ENCODE results near the gene DUSP14.
"Not testable (repeated sequence)": the region's sequence is repeated elsewhere in the genome, so short reads cannot be mapped to it uniquely, and the experiment has no call there.

DUSP14 gene

DNA sequence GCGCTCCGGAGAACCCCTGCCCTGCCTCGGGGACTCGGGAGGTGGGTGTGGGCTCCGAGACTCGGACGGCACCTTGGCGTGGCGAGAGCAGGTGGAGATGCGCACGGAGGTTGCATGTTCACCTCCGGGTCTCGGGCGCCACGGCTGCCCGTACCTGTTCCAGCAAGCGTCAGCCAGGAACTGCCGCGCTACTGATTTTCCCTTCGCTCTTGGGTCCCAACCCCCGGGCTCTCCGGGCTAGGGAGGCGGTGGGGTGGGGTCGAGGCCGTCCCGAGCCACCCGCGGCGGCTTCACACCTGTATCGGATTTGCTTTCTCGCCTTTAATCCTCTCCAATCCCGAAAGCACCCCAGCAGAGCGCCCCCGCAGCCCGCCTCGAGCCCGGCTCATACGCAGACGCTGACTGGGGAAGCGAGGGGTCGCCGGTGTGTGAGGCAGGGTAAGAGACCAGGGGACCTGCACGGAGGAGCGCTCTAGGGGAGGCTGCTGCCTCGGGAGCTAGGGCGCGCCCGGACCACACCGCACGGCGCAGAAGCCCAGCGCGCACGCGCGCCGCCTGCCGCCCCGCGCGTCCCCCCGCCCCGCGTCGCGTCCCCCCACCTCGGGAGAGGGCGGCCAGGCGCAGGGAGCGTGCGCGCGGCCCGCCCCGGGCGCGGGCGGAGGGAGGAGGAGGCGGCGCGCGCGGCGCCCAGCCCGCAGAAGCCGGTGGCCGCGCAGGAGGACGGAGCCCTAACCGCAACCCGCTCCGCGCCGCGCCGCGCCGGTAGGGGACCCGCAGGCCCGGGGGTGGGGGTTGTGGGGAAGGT lies at the start of gene DUSP14:
DUSP14 (plus strand) TSS at position 695 of the 805 bp plus-strand sequence. CDS start 22,382 bp downstream, outside the sequence.
- DNase-seq (ENCODE audit: low read depth in 2 of 2): peak; percentile 70

- no peak for DNase-seq (ENCODE audit: low read depth in 2 of 2)
These were observed 49.3 kb upstream of the DUSP14 start for GRCh38 chr17:37440424-37440823.

DNA sequence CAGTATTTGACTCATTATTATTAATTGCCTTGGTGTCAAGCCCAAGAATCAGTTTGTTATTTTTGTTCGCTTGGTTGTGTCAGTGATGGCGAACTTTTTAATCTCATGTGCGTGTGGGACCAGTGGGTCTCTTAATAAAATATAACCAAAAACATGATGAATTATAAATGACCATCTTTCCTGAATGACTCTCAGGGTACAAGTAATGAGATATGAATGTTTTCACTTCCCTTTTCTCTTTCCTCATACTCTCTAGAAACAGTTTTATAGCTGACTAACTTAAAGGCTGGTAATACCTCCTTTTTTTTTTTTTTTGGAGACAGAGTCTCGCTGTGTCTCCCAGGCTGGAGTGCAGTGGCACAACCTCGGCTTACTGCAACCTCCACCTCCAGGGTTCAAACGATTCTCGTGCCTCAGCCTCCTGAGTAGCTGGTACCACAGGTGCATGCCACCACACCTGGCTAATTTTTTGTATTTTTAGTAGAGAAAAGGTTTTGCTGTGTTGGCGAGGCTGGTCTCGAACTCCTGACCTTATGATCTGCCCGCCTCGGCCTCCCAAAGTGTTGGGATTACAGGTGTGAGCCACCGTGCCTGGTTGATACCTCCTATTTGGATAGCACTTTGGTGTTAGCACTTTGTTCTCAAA lies 48.2 kb upstream of the DUSP14 start:
- DNase-seq (ENCODE audit: low read depth in 2 of 2): not testable (repeated sequence)

- no peak for DNase-seq (ENCODE audit: low read depth in 2 of 2)
These were observed 43.7 kb upstream of the DUSP14 start for GRCh38 chr17:37446027-37446426.

DNA sequence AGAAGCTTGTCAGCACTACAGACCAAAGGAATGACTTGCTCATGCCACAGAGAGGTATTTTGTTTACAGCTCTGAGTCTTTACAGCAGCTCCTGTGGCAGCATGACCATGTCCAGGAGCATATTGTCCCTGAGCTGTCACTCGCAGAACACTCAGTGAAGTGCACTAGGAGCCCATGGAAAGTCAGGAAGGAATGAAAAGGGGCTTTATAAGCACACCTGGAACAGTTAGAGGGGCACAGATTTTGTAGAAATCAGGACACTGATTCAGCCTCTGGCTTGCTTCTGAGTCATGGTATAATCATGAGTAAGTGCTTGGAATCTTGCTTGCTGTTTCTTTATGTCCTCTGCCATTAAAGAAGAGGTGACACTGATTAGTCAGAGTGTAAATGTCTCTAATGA lies 42.0 kb upstream of the DUSP14 start:
- no peak for DNase-seq (ENCODE audit: low read depth in 2 of 2)

- no peak for DNase-seq (ENCODE audit: low read depth in 2 of 2)
These were observed 39.6 kb upstream of the DUSP14 start for GRCh38 chr17:37450112-37450511.

GRCh38 chr17:37457801-37458200 lies 31.9 kb upstream of the DUSP14 start:
- DNase-seq (ENCODE audit: low read depth in 2 of 2): not testable (repeated sequence)

- no peak for DNase-seq (ENCODE audit: low read depth in 2 of 2)
These were observed 30.9 kb upstream of the DUSP14 start for GRCh38 chr17:37458805-37459204.

GRCh38 chr17:37461668-37462067 lies 28.0 kb upstream of the DUSP14 start:
- DNase-seq (ENCODE audit: low read depth in 2 of 2): no peak

GRCh38 chr17:37462492-37462891 lies 27.2 kb upstream of the DUSP14 start:
- no peak for DNase-seq (ENCODE audit: low read depth in 2 of 2)

- DNase-seq (ENCODE audit: low read depth in 2 of 2): no peak
These were observed 26.7 kb upstream of the DUSP14 start for GRCh38 chr17:37463039-37463438.

DNA sequence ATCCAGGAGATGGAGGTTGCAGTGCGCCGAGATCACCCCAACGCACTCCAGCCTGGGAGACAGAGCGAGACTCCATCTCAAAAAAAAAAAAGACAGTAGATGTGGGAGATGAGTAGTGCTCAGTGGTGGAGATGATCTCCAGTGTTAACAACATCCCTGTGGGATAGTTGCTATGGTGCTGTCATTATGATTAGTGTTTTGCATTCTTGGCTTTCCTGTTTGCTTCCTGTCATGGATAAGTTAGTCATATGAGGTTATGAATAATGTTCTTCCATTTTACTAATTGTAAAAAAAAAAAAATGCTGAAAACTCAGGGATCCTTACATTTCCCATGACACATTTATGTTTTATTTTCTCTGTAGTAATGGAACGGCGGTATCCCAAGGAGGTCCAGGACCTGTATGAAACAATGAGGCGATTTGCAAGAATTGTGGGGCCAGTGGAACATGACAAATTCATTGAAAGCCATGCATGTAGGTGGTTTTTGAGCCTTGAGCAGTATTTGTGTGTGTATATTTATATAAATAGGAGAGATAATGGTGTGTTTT lies 24.5 kb upstream of the DUSP14 start:
- DNase-seq (ENCODE audit: low read depth in 2 of 2): no peak

- DNase-seq (ENCODE audit: low read depth in 2 of 2): no peak
These were observed 23.2 kb upstream of the DUSP14 start for GRCh38 chr17:37466471-37466870.

DNA sequence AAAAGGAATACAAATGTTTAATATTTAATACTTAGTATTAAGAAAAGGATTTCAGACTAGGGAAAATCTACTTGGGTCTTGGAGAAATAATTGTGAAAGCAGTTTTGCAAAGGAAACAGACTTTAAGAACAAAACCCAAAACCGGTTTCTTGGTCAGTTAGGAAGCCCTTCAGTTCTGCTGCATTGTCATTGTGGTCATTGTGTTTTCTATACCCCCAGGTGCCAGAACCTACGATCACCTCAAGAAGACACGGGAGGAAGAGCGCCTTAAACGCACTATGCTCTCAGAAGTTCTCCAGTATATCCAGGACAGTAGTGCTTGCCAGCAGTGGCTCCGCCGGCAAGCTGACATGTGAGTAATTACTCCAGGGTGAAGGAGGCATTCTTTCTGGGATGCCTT lies 19.5 kb upstream of the DUSP14 start:
- no peak for DNase-seq (ENCODE audit: low read depth in 2 of 2)

DNA sequence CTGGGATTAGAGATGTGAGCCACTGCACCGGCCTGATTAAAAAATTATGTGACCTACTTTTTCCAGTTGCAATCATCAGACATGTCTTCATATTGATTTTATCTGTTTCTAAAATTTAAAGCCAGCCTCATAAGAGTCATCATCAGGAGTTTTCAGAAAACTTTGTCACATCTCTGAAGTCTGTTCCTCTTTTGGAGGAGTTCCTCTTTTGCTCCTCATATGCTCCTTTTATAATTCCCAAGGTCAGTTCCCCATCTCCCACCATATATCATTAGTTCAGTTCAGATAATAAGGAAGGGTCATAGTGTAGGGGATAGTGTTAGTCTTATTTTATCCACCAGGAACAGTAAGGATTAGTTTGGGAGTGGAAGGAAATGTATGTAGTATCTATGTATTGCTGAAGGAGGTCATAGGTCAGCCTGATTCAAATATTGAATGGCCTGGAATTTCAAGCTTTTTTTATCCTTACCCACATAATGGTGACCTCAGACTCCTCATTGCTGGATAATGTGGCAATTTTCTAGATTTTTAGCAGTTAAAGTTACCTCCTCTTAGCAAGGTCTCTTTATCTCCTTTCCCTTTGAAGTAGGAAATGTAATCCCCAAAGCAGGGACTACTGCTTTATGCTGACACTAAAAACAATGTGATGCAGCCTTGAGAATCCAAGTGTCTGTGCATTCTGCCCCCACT lies 13.8 kb upstream of the DUSP14 start:
- DNase-seq (ENCODE audit: low read depth in 2 of 2): no peak

GRCh38 chr17:37476431-37477120 lies 13.1 kb upstream of the DUSP14 start:
- DNase-seq (ENCODE audit: low read depth in 2 of 2): no peak

DNA sequence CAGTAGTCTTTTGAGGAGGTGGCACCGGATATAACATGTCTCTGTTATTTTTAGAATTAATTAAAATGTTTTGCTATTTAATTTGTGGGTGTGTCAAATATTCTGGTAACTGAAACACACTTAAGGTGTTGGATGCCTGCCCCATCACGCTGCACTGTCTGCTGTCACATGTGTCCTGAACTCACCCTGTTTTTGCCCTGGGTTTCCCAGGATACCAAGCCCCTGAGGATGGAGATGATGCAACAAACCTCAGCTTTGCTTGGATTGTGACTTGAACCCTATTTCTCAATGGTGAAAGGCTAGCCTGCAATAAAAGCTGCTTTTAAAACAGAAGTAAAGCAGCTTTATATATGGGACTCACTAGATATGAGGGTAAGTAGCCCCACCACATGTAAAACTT lies 11.5 kb upstream of the DUSP14 start:
- no peak for DNase-seq (ENCODE audit: low read depth in 2 of 2)

DNA sequence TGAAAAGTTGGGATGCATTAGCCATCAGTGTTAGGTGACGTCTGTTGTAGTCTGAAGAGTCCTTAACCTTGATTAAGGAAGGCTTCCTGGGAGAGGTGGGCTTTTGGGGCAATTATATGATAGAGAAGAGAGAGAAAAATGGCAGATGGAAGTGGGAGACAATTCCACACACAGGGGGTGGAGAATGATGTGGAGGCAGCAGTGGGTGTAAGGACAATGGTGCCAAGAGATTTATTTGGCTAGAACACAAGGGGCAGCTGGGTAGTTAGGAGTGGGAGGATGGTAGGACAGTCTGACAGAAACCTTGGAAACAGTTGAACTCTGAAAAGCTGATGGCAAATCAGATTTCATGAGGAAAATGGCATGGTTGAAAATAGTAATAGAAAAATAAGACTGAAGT lies 10.7 kb upstream of the DUSP14 start:
- DNase-seq (ENCODE audit: low read depth in 2 of 2): no peak

DNA sequence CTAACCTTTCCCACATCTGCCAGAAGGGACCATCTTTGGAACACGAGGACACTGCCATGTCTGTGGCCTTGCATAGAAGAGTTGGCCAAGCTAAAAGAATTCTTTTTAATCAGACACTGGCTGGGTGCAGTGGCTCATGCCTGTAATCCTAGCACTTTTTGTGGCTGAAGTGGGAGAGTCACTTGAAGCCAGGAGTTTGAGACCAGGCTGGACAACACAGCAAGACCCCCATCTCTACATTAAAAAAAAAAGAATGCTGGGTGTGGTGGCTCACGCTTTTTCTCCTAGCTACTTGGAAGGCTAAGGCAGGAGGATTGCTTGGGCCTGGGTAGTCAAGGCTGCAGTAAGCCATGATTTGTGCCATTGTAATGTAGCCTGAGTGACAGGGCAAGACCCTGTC lies 9.3 kb upstream of the DUSP14 start:
- no peak for DNase-seq (ENCODE audit: low read depth in 2 of 2)

GRCh38 chr17:37481001-37481665 lies 8.6 kb upstream of the DUSP14 start:
- DNase-seq (ENCODE audit: low read depth in 2 of 2): no peak

DNA sequence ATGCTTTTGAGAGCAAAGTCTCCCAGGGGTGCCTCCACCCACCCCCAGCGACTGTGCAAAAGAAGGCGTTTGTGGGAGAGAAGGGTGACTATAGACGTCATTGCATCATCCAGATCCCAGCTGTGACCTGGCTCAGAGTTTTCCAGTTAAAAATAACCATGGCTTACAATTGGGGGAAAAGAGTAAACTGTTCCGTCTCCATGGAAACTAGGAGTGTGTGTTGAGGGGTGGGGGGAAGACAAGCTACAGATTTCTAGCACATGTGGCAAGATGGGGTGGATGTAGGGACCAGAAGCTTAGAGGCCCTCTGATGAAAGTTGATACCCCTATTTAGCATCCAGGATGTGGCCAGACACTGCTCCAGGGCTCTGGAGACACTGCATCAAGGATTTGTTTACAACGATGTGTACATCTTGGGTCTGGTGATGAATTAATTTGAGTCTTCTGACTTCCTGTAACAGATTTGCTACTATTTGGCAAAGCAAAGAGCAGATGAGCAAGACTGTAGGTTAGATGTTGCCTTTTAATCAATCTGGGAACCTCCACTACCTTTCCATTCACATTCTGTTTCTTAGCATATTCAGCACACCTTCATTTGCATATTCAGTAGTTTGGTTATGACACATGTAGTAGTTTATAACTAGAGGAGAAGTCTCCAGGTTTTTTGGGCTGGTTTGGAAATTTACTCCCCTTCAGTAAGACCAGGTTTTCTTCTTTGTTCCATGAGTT lies 6.2 kb upstream of the DUSP14 start:
- DNase-seq (ENCODE audit: low read depth in 2 of 2): no peak

Data from stimulated activated CD8-positive, alpha-beta memory T cell treated with anti-CD3 and anti-CD28 coated beads, Interleukin-2, amount 100 ng/mL, for 48 hours (primary cell).